IMR-90 (cell line): ENCODE results near the gene ZCCHC7. TPM values are rescaled to one million over a fixed set of nuclear protein-coding genes. Genes with fewer than 3 reads are reported as not detected.

ENCODE experiments used
- ATAC-seq: fragments of 200-7000 bp; cut with Tn5 transposase; 2 replicates; pipeline ENCODE4 v1.9.1; 2020; ENCODE audit warnings: low read depth, mild to moderate bottlenecking, moderate library complexity
- BruUV-seq: library from RNA; stranded (reverse); fragments of 400-500 nt; replicated peaks from 2 replicates; lab custom pipeline; 2021; lab: Mats Ljungman, UMichigan
- CTCF ChIA-PET: fragments of 300-600 bp; formaldehyde crosslinking; extraction: SDS; loops from one replicate; lab custom pipeline; 2021; ENCODE audit warnings: antibody characterized with exemption; lab: Yijun Ruan, JAX
- POLR2A ChIA-PET: fragments of 300-600 bp; sonication (Branson Sonifier 250); formaldehyde crosslinking; loops from one replicate; lab custom pipeline; 2022; ENCODE audit warnings: antibody characterized with exemption; ENCODE audit not compliant: unreplicated experiment; lab: Charles Lee
- DNase-seq: peaks from one replicate; pipeline ENCODE4 v3.0.0; 2013
- H2AFZ ChIP-seq: replicated peaks from 2 replicates; pipeline ENCODE3; 2013; ENCODE audit warnings: low read length, mild to moderate bottlenecking; ENCODE audit not compliant: poor library complexity
- H2AK5ac ChIP-seq: 2 replicates; pipeline ENCODE4 v1.6.1; 2013; ENCODE audit warnings: low read depth, low read length, inconsistent platforms
- H2AK9ac ChIP-seq: replicated peaks from 2 replicates; pipeline ENCODE3; 2013; ENCODE audit warnings: mild to moderate bottlenecking, low read depth, low read length, moderate library complexity; ENCODE audit not compliant: poor library complexity
- H2BK120ac ChIP-seq: 2 replicates; pipeline ENCODE4 v1.6.1; 2013; ENCODE audit warnings: low read depth, low read length, inconsistent platforms
- H2BK15ac ChIP-seq: 3 replicates; pipeline ENCODE4 v1.6.1; 2013; ENCODE audit warnings: low read depth, low read length, inconsistent platforms
- H2BK20ac ChIP-seq: 2 replicates; pipeline ENCODE4 v1.6.1; 2013; ENCODE audit warnings: low read depth, mild to moderate bottlenecking, inconsistent platforms, low read length, moderate library complexity
- H2BK5ac ChIP-seq: 2 replicates; pipeline ENCODE4 v1.6.1; 2013; ENCODE audit warnings: mild to moderate bottlenecking, low read depth, low read length, inconsistent platforms; ENCODE audit not compliant: poor library complexity, severe bottlenecking
- H3K14ac ChIP-seq: replicated peaks from 2 replicates; pipeline ENCODE4 v1.6.1; 2013; ENCODE audit warnings: low read depth, low read length, inconsistent platforms
- H3K18ac ChIP-seq: 2 replicates; pipeline ENCODE4 v1.6.1; 2013; ENCODE audit warnings: low read depth, low read length, control low read depth
- H3K23ac ChIP-seq: 2 replicates; pipeline ENCODE4 v1.6.1; 2013; ENCODE audit warnings: low read depth, low read length, inconsistent platforms
- H3K27ac ChIP-seq: 2 replicates; pipeline ENCODE4 v1.5.1; 2013; ENCODE audit warnings: mild to moderate bottlenecking, control low read depth, low read length; ENCODE audit not compliant: insufficient read depth
- H3K27me3 ChIP-seq: 2 replicates; pipeline ENCODE4 v1.6.1; 2013; ENCODE audit warnings: low read length; ENCODE audit not compliant: control insufficient read depth, insufficient read depth
- H3K36me3 ChIP-seq: 2 replicates; pipeline ENCODE4 v1.6.1; 2013; ENCODE audit warnings: low read length, mixed read lengths; ENCODE audit not compliant: control insufficient read depth, insufficient read depth
- H3K4ac ChIP-seq: 2 replicates; pipeline ENCODE4 v1.6.1; 2013; ENCODE audit warnings: low read depth, low read length, inconsistent platforms
- H3K4me1 ChIP-seq: 2 replicates; pipeline ENCODE4 v1.6.1; 2013; ENCODE audit warnings: low read length, mixed read lengths; ENCODE audit not compliant: control insufficient read depth, insufficient read depth
- H3K4me2 ChIP-seq: 2 replicates; pipeline ENCODE4 v1.6.1; 2013; ENCODE audit warnings: low read depth, mild to moderate bottlenecking, control low read depth, low read length, moderate library complexity
- H3K4me3 ChIP-seq: 2 replicates; pipeline ENCODE4 v1.5.1; 2013; ENCODE audit warnings: low read depth, mild to moderate bottlenecking, control low read depth, low read length, moderate library complexity; ENCODE audit not compliant: insufficient read depth
- H3K56ac ChIP-seq: 2 replicates; pipeline ENCODE4 v1.6.1; 2013; ENCODE audit warnings: low read length, inconsistent platforms; ENCODE audit not compliant: insufficient read depth; ENCODE audit errors: extremely low read depth
- H3K79me1 ChIP-seq, 2 experiments: 2 replicates each; pipeline ENCODE4 v1.6.1; 2013; ENCODE audit warnings: low read length in 2 of 2, inconsistent platforms in 1 of 2, low read depth in 1 of 2
- H3K9ac ChIP-seq: 2 replicates; pipeline ENCODE4 v1.6.1; 2013; ENCODE audit warnings: low read depth, low read length, control low read depth
- H3K9me1 ChIP-seq: 2 replicates; pipeline ENCODE4 v1.6.1; 2013; ENCODE audit warnings: low read length, inconsistent platforms; ENCODE audit not compliant: insufficient read depth
- H3K9me3 ChIP-seq: 2 replicates; pipeline ENCODE4 v1.6.1; 2013; ENCODE audit warnings: low read length; ENCODE audit not compliant: control insufficient read depth, insufficient read depth
- H4K20me1 ChIP-seq: 2 replicates; pipeline ENCODE4 v1.6.1; 2013; ENCODE audit warnings: low read length, inconsistent platforms; ENCODE audit not compliant: insufficient read depth
- H4K5ac ChIP-seq: 2 replicates; pipeline ENCODE4 v1.6.1; 2013; ENCODE audit warnings: mild to moderate bottlenecking, low read depth, low read length, control low read depth
- H4K8ac ChIP-seq, 2 experiments: 2 replicates each; pipeline ENCODE4 v1.6.1; 2013; ENCODE audit warnings: low read depth in 2 of 2, low read length in 2 of 2, control low read depth in 1 of 2, inconsistent platforms in 1 of 2
- H4K91ac ChIP-seq: 2 replicates; pipeline ENCODE4 v1.6.1; 2013; ENCODE audit warnings: low read depth, low read length, inconsistent platforms; ENCODE audit not compliant: insufficient read depth
- CHD1 ChIP-seq: IDR thresholded peaks from 2 replicates; pipeline ENCODE4 v1.6.1; 2012; ENCODE audit warnings: low read depth, low read length, improper control_type of control experiment
- MXI1 ChIP-seq: IDR thresholded peaks from 2 replicates; pipeline ENCODE4 v1.6.1; 2012; ENCODE audit warnings: low read depth, mild to moderate bottlenecking, low read length, moderate library complexity, borderline replicate concordance
- POLR2A ChIP-seq: IDR thresholded peaks from 2 replicates; pipeline ENCODE4 v1.6.1; 2012; ENCODE audit warnings: mild to moderate bottlenecking, low read depth, low read length
- USF2 ChIP-seq: fragments of 150-350 bp; IDR thresholded peaks from 2 replicates; pipeline ENCODE4 v1.6.1; 2017; ENCODE audit warnings: mild to moderate bottlenecking, antibody characterized with exemption, low read length, low read depth
- WGBS, 2 experiments: methylation state at CpG; one replicate each; pipeline versions ENCODE4 v1.1.5 to v1.1.7; 2013; ENCODE audit warnings: missing lambda C conversion rate in 2 of 2; ENCODE audit not compliant: insufficient read length in 1 of 2; ENCODE audit errors: extremely low coverage in 2 of 2; 5-methylcytosine and 5-hydroxymethylcytosine counted together
- dilution Hi-C: fragments of 300-500 bp; cut with HindIII; formaldehyde crosslinking; loops from one replicate; pipeline ENCODE4 v1.14.3; 2018; ENCODE audit warnings: low sequenced_read_pairs; ENCODE audit not compliant: unreplicated experiment
- in situ Hi-C: fragments of 300-500 bp; cut with MboI; formaldehyde crosslinking; loops from 3 replicates; pipeline ENCODE4 v1.14.3; 2019; ENCODE audit warnings: low sequenced_read_pairs, inconsistent platforms, mixed read lengths
- intact Hi-C: fragments of 100-400 bp; cut with micrococcal nuclease; formaldehyde crosslinking; loops from 2 replicates; pipeline ENCODE4 v1.10.0; 2022
- polyA plus RNA-seq, 3 experiments: library from polyadenylated mRNA; depleted of rRNA; stranded (reverse); fragments of >200 nt; gene quantifications; 2 replicates each; pipeline ENCODE4 v1.2.3, GENCODE V29; 2012; ENCODE audit warnings: low replicate concordance in 1 of 3
- total RNA-seq: library from RNA; depleted of rRNA; stranded (reverse); fragments of >200 nt; gene quantifications from 2 replicates; pipeline ENCODE4 v1.2.3, GENCODE V29; 2012

Gene ZCCHC7
- total and polyA plus RNA-seq, 2 of the 4 experiments (the other 2 are of a cell fraction), result 13.6 to 28.7 TPM

- Histone ChIP-seq H2BK5ac (no peak overlapping the region), H3K4ac (no peak overlapping the region), H3K4me3 (no peak overlapping the region), H3K56ac (no peak overlapping the region), H2AK5ac (no peak overlapping the region), H2BK15ac (no peak overlapping the region), H4K20me1 (no peaks in the 10 kb centered on the region), H2AFZ (no peak overlapping the region), H4K8ac (no peak overlapping the region), H3K14ac (no peak overlapping the region), H3K27ac (no peak overlapping the region), H2AK9ac (no peak overlapping the region), H4K5ac (no peak overlapping the region), H3K36me3 (no peaks in the 10 kb centered on the region), H2BK120ac (no peak overlapping the region), H3K18ac (no peak overlapping the region), H3K9me3 (no peaks in the 10 kb centered on the region), H3K4me2 (no peak overlapping the region), H3K9me1 (no peaks in the 10 kb centered on the region), H4K91ac (no peak overlapping the region), H3K27me3 (no peaks in the 10 kb centered on the region), H3K9ac (no peak overlapping the region), H2BK20ac (no peak overlapping the region), H3K23ac (no peak overlapping the region), H3K4me1 (no peaks in the 10 kb centered on the region), H3K79me1 (peaks cover 0 to 19% of the 10 kb centered on the region in 2 experiments; a peak in 3 of 4 replicates)
- no peak for TF ChIP-seq MXI1
- no peak for TF ChIP-seq POLR2A
- no peak for TF ChIP-seq USF2
- TF ChIP-seq CHD1, result no peak
- in situ Hi-C loops, result loop anchor here (25.0 kb wide), 1 partner anchor 409 kb away; no protein-coding TSS in a partner anchor
- ATAC-seq, result peak; percentile 59; the same call in 1 of the 2 replicates
- peak; percentile 11 for DNase-seq
- intact Hi-C loops, result loop anchor here (10.0 kb wide), 2 partner anchors 53 to 57 kb away; no protein-coding TSS in a partner anchor
- CTCF ChIA-PET, result no interaction called here
- POLR2A ChIA-PET, result no interaction called here
- BruUV-seq, result no TSS peak
- WGBS, 2 experiments, result no CpG with 5 or more reads among the region's 6 CpGs
- dilution Hi-C loops, result no loop called here
Observed at GRCh38 chr9:37271679-37272078, 151.3 kb downstream of the ZCCHC7 start.
